ENCODE data around the gene TRNP1.

TRNP1 gene

DNA sequence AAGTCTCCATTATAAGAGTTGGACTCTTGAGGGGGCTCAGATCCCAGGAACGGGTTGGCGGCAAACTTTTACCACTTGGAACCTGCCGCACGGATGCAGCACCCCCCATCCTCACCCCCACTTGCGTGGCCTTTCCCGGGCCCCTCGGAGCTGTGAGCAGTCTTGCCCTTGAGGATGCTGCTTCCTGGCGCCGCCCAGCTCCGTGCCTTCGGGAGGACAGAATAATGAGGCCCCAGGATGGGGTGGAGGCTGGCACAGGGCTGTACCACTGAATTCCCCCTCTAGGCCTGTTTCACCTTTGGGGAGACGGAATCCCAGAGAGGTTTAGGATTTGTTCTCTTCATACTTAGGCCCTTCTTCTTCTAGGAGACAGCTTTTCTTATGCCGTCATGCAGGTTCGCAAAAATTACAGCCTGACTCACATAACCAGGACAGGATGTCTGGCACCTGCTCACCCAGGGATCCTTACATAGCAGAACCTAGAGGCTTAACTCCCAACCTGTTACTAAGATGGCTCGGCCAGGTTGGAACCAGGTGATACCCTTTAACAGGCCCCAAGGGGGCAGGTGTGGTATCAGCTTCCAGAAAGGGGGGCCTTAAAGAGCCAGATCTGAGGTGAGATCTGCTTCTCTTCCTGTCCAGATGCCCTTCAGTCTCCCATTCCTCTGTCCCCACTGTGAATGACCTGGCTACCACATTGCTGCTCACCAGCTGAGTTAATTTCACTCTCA lies 1.5 kb downstream of the TRNP1 start:
- Histone ChIP-seq H3K27me3 (replicated peaks; ENCODE audit: control insufficient read depth, insufficient read depth, low read length) (peaks cover 3% of the 10 kb centered on the region), H3K4me3 (replicated peaks; ENCODE audit: low read depth, low read length) (no peak overlapping the region), H3K36me3 (ENCODE audit: control insufficient read depth, insufficient read depth, low read length) (no peaks in the 10 kb centered on the region)
- TF ChIP-seq, protein P1, sequence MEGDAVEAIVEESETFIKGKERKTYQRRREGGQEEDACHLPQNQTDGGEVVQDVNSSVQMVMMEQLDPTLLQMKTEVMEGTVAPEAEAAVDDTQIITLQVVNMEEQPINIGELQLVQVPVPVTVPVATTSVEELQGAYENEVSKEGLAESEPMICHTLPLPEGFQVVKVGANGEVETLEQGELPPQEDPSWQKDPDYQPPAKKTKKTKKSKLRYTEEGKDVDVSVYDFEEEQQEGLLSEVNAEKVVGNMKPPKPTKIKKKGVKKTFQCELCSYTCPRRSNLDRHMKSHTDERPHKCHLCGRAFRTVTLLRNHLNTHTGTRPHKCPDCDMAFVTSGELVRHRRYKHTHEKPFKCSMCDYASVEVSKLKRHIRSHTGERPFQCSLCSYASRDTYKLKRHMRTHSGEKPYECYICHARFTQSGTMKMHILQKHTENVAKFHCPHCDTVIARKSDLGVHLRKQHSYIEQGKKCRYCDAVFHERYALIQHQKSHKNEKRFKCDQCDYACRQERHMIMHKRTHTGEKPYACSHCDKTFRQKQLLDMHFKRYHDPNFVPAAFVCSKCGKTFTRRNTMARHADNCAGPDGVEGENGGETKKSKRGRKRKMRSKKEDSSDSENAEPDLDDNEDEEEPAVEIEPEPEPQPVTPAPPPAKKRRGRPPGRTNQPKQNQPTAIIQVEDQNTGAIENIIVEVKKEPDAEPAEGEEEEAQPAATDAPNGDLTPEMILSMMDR (IDR thresholded peaks at IDR 0.05; ENCODE audit: insufficient read depth, low read length, poor library complexity, severe bottlenecking), result no peak
- DNase-seq (ENCODE audit: extremely low read depth, insufficient read length), result no peak

DNA sequence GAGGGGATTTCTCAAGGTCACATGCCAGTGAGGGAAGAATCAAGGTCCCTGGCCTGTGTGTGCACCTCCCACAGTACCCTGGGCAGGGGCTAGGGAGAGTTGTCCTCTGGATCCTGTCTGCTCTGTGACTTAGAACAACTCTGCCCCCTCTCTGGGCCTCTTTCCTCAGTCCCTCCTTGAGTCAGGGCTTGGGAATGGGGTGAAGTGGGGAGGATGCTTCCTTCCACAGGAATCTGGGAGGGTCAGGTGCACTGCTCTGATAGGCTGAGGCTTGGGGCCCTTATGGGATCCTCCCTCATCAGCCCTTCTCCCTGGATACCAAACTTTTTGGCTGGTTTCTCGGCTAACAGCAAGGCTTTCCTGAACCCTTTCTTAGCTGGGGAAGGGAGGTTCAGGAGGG lies 2.5 kb downstream of the TRNP1 start:
- DNase-seq (ENCODE audit: extremely low read depth, insufficient read length), result no peak
- Histone ChIP-seq H3K27me3 (replicated peaks; ENCODE audit: control insufficient read depth, insufficient read depth, low read length) (peaks cover 3% of the 10 kb centered on the region), H3K4me3 (replicated peaks; ENCODE audit: low read depth, low read length) (no peak overlapping the region), H3K36me3 (ENCODE audit: control insufficient read depth, insufficient read depth, low read length) (no peaks in the 10 kb centered on the region)
- TF ChIP-seq, protein P1 (IDR thresholded peaks at IDR 0.05; ENCODE audit: insufficient read depth, low read length, poor library complexity, severe bottlenecking), result no peak

DNA sequence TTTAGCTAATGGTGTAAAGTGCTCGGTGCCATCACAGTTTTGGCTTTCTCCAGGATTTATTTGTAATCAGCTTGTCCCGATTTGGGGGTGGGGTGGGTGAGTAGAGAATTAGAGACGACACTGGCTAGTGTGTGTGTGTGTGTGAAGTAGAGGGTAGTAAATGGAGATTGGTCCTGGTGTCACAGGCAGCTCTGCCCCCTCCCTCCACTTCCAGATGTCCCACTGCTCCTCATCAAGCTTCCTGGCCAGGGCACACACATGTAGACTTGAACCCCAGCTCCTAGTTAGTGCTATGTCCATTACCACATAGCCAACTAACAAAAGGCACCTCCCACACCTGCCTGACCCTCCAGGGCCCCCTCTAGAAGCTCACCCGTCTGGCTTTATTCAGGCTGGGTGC lies 3.2 kb downstream of the TRNP1 start:
- H3K27me3 ChIP-seq (replicated peaks; ENCODE audit: control insufficient read depth, insufficient read depth, low read length), result peaks cover 3% of the 10 kb centered on the region
- no peak for DNase-seq (ENCODE audit: extremely low read depth, insufficient read length)
- no peak overlapping the region for H3K4me3 ChIP-seq (replicated peaks; ENCODE audit: low read depth, low read length)

DNA sequence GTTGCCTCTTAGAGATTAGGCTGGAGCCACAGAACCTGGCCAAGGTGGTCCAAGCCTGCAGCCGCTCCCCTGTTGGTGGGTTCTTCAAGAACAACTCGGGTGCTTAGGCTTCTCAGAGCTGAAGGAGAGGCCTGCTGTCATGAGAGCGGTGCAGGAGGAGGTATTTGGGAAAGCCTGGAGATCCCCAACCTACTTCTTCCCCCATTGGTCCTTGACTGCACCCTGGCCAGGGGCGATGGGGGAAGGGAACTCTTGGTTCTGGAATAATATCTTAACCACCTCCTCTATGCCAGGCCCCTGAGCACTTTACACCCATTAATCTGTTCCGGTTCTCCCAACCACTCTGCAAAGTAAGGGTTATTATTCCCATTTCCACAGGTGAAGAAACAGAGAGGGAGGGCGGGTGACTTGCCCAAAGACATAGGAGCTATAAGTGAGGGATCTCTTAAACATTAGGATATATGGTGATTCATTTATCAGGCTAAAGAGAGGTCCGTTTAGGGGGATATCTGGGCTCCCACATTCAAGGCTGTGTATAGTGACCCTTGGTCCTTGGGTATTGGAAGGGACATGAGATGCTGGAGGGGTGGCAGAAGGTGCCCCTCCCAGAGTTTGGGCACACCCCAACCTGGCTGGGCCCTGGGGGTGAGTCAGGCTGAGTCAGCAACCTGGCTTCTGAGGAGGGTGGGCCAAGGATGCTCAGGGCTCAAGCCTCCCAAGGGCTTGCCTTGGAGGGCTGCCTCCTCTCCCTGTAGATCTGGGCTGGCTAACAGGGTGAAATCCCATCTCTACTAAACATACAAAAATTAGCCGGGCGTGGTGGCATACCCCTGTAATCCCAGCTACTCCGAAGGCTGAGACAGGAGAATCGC lies 5.2 kb downstream of the TRNP1 start:
- DNase-seq (ENCODE audit: extremely low read depth, insufficient read length), result no peak
- TF ChIP-seq, protein P1 (IDR thresholded peaks at IDR 0.05; ENCODE audit: insufficient read depth, low read length, poor library complexity, severe bottlenecking), result no peak
- H3K4me3 ChIP-seq (replicated peaks; ENCODE audit: low read depth, low read length), result no peak overlapping the region

More for the DNA sequence above, 3.2 kb downstream of the TRNP1 start:
- no peaks in the 10 kb centered on the region for H3K36me3 ChIP-seq (ENCODE audit: control insufficient read depth, insufficient read depth, low read length)
- TF ChIP-seq, protein P1 (IDR thresholded peaks at IDR 0.05; ENCODE audit: insufficient read depth, low read length, poor library complexity, severe bottlenecking), result no peak

DNA sequence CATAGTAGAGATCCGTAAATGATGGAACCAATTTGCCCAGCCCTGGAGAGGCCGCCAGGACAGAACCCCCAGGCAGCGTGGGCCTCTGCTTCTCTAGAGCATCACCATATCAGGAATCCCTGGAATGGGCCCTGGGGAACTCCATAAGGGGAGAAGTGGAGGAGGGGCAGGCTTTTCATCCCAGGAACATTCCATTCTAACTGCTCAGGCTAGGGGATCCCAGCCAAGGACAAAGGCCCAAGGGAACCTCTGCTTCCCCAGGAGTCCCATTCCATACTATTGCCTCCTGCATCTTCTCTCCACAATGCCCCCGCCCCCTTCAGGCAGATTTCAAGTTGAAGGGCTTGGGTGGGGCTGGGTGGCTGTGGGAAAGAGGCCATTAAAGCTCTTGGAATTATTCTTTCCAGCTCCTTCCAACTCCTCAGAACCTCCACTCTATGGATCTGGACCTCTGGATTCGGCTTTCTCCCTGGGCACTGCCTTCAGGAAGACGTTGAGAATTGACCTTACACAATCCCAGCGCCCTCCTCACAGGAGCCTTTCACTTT lies 6.0 kb downstream of the TRNP1 start:
- H3K27me3 ChIP-seq (replicated peaks; ENCODE audit: control insufficient read depth, insufficient read depth, low read length), result peaks cover 3% of the 10 kb centered on the region
- H3K4me3 ChIP-seq (replicated peaks; ENCODE audit: low read depth, low read length), result no peak overlapping the region
- no peak for DNase-seq (ENCODE audit: extremely low read depth, insufficient read length)
- no peaks in the 10 kb centered on the region for H3K36me3 ChIP-seq (ENCODE audit: control insufficient read depth, insufficient read depth, low read length)
- TF ChIP-seq, protein P1 (IDR thresholded peaks at IDR 0.05; ENCODE audit: insufficient read depth, low read length, poor library complexity, severe bottlenecking), result no peak

More for the DNA sequence above, 5.2 kb downstream of the TRNP1 start:
- peaks cover 3% of the 10 kb centered on the region for H3K27me3 ChIP-seq (replicated peaks; ENCODE audit: control insufficient read depth, insufficient read depth, low read length)
- no peaks in the 10 kb centered on the region for H3K36me3 ChIP-seq (ENCODE audit: control insufficient read depth, insufficient read depth, low read length)

Data from GM06990 (cell line).